ENCODE measurements around the gene COMMD6. TPM values are rescaled to one million over a fixed set of nuclear protein-coding genes. Genes with fewer than 3 reads are reported as not detected.
"Not testable (repeated sequence)": the region's sequence is repeated elsewhere in the genome, so short reads cannot be mapped to it uniquely, and the experiment has no call there.

Gene COMMD6
- polyA plus RNA-seq, 1 donor from 2014 or later = 301 TPM

GRCh38 chr13:75545386-75545785 lies 7.7 kb upstream of the COMMD6 start:
- H2AFZ ChIP-seq (ENCODE audit: low read depth, low read length); H3K4me2 ChIP-seq (ENCODE audit: low read length); H3K9ac ChIP-seq (ENCODE audit: low read length); H3K9me3 ChIP-seq (ENCODE audit: low read length); H3F3A ChIP-seq (ENCODE audit: insufficient read depth, low read length, poor library complexity, severe bottlenecking); H3K79me2 ChIP-seq (replicated peaks; ENCODE audit: insufficient read depth, low read length); H3K4me3 ChIP-seq (ENCODE audit: low read length); H3K27me3 ChIP-seq (ENCODE audit: insufficient read depth, low read depth, low read length); H4K20me1 ChIP-seq (ENCODE audit: insufficient read depth); H3K36me3 ChIP-seq (ENCODE audit: insufficient read depth, low read length); H3K27ac ChIP-seq (ENCODE audit: low read length); H3K9me2 ChIP-seq (ENCODE audit: insufficient read depth, low read length): not testable (repeated sequence)

- no peak overlapping the region for H3K9ac ChIP-seq (ENCODE audit: low read length)
- H3K4me2 ChIP-seq (ENCODE audit: low read length) = no peak overlapping the region
- no peaks in the 10 kb centered on the region for H3F3A ChIP-seq (ENCODE audit: insufficient read depth, low read length, poor library complexity, severe bottlenecking)
- TF ChIP-seq EP300 (conservative IDR thresholded peaks at IDR 0.05; ENCODE audit: poor library complexity, severe bottlenecking) (no peak), CTCF (IDR thresholded peaks at IDR 0.05; ENCODE audit: poor library complexity, severe bottlenecking) (no peak), MXI1 (conservative IDR thresholded peaks at IDR 0.05; ENCODE audit: poor library complexity, severe bottlenecking) (no peak), TAF1 (IDR thresholded peaks at IDR 0.05; ENCODE audit: low read depth) (no peak)
- H2AFZ ChIP-seq (ENCODE audit: low read depth, low read length) = no peak overlapping the region
- no peaks in the 10 kb centered on the region for H3K36me3 ChIP-seq (ENCODE audit: insufficient read depth, low read length)
- no peaks in the 10 kb centered on the region for H4K20me1 ChIP-seq (ENCODE audit: insufficient read depth)
- no peaks in the 10 kb centered on the region for H3K9me2 ChIP-seq (ENCODE audit: insufficient read depth, low read length)
- no peaks in the 10 kb centered on the region for H3K9me3 ChIP-seq (ENCODE audit: low read length)
- H3K79me2 ChIP-seq (replicated peaks; ENCODE audit: insufficient read depth, low read length) = no peaks in the 10 kb centered on the region
- H3K27ac ChIP-seq (ENCODE audit: low read length) = no peak overlapping the region
- H3K4me3 ChIP-seq (ENCODE audit: low read length) = no peak overlapping the region
- H3K27me3 ChIP-seq (ENCODE audit: insufficient read depth, low read depth, low read length) = no peaks in the 10 kb centered on the region
Observed at GRCh38 chr13:75544681-75545330, 7.2 kb upstream of the COMMD6 start.

GRCh38 chr13:75541961-75542360 lies 4.3 kb upstream of the COMMD6 start:
- Histone ChIP-seq H3K9me3 (ENCODE audit: low read length) (no peaks in the 10 kb centered on the region), H3K27ac (ENCODE audit: low read length) (no peak overlapping the region), H3K4me2 (ENCODE audit: low read length) (no peak overlapping the region), H3K36me3 (ENCODE audit: insufficient read depth, low read length) (no peaks in the 10 kb centered on the region), H3K79me2 (replicated peaks; ENCODE audit: insufficient read depth, low read length) (peaks cover 7% of the 10 kb centered on the region), H3K27me3 (ENCODE audit: insufficient read depth, low read depth, low read length) (no peaks in the 10 kb centered on the region), H4K20me1 (ENCODE audit: insufficient read depth) (no peaks in the 10 kb centered on the region), H3F3A (ENCODE audit: insufficient read depth, low read length, poor library complexity, severe bottlenecking) (no peaks in the 10 kb centered on the region), H2AFZ (ENCODE audit: low read depth, low read length) (no peak overlapping the region), H3K9ac (ENCODE audit: low read length) (no peak overlapping the region), H3K9me2 (ENCODE audit: insufficient read depth, low read length) (no peaks in the 10 kb centered on the region), H3K4me3 (ENCODE audit: low read length) (no peak overlapping the region)
- TF ChIP-seq EP300 (conservative IDR thresholded peaks at IDR 0.05; ENCODE audit: poor library complexity, severe bottlenecking) = no peak
- TF ChIP-seq EZH2 (IDR thresholded peaks at IDR 0.05; ENCODE audit: borderline replicate concordance, insufficient read depth, low read length, poor library complexity, severe bottlenecking) = no peak
- no peak for TF ChIP-seq RAD21 (conservative IDR thresholded peaks at IDR 0.05)
- TF ChIP-seq MXI1 (conservative IDR thresholded peaks at IDR 0.05; ENCODE audit: poor library complexity, severe bottlenecking) = no peak
- no peak for TF ChIP-seq TAF1 (IDR thresholded peaks at IDR 0.05; ENCODE audit: low read depth)
- TF ChIP-seq POLR2AphosphoS5 (IDR thresholded peaks at IDR 0.05) = no peak
- TF ChIP-seq CTCF (IDR thresholded peaks at IDR 0.05; ENCODE audit: poor library complexity, severe bottlenecking) = no peak
- no peak for TF ChIP-seq SMC3 (conservative IDR thresholded peaks at IDR 0.05; ENCODE audit: poor library complexity)

All from neural cell (in vitro differentiated cells).